Endodermal cell (in vitro differentiated cells): Measurements from ENCODE around the gene GON4L. TPM values are rescaled to one million over a fixed set of nuclear protein-coding genes. Genes with fewer than 3 reads are reported as not detected.

Source experiments
- DNase-seq: peaks from one replicate; pipeline ENCODE4 v3.0.0-alpha.2; 2017
- H3K27ac ChIP-seq: 2 replicates; pipeline ENCODE4 v1.5.1; 2013; ENCODE audit warnings: mild to moderate bottlenecking, low read depth, low read length, moderate library complexity
- H3K27me3 ChIP-seq: 2 replicates; pipeline ENCODE4 v1.6.1; 2013; ENCODE audit warnings: mild to moderate bottlenecking, low read length, moderate library complexity; ENCODE audit not compliant: insufficient read depth, control insufficient read depth, poor library complexity, severe bottlenecking
- H3K36me3 ChIP-seq: 2 replicates; pipeline ENCODE4 v1.7.0; 2013; ENCODE audit warnings: mild to moderate bottlenecking, low read length, moderate library complexity; ENCODE audit not compliant: control insufficient read depth, insufficient read depth
- H3K4me1 ChIP-seq: one replicate; pipeline ENCODE4 v1.7.0; 2013; ENCODE audit warnings: low read length; ENCODE audit not compliant: control insufficient read depth, insufficient read depth
- H3K4me3 ChIP-seq: 2 replicates; pipeline ENCODE4 v1.5.1; 2013; ENCODE audit warnings: mild to moderate bottlenecking, low read length, moderate library complexity
- H3K9ac ChIP-seq: 2 replicates; pipeline ENCODE4 v1.6.1; 2013; ENCODE audit warnings: mild to moderate bottlenecking, low read length, moderate library complexity; ENCODE audit not compliant: poor library complexity, severe bottlenecking; ENCODE audit errors: extremely low read depth
- H3K9me3 ChIP-seq: 2 replicates; pipeline ENCODE4 v1.6.1; 2013; ENCODE audit warnings: mild to moderate bottlenecking, low read length, moderate library complexity; ENCODE audit not compliant: control insufficient read depth
- H3K27ac Mint-ChIP-seq: 2 replicates; pipeline ENCODE4 v1.8.0; 2020; ENCODE audit warnings: mixed read lengths
- H3K27me3 Mint-ChIP-seq: 2 replicates; pipeline ENCODE4 v1.8.0; 2021; ENCODE audit warnings: mild to moderate bottlenecking, mixed read lengths; ENCODE audit not compliant: insufficient read depth
- H3K36me3 Mint-ChIP-seq: 2 replicates; pipeline ENCODE4 v1.8.0; 2020; ENCODE audit warnings: low read depth, mixed read lengths
- H3K4me1 Mint-ChIP-seq: 2 replicates; pipeline ENCODE4 v1.8.0; 2020; ENCODE audit warnings: mixed read lengths
- H3K4me3 Mint-ChIP-seq: 2 replicates; pipeline ENCODE4 v1.8.0; 2020; ENCODE audit warnings: mild to moderate bottlenecking, moderate library complexity, mixed read lengths
- H3K9me3 Mint-ChIP-seq: 2 replicates; pipeline ENCODE4 v1.8.0; 2020; ENCODE audit warnings: mild to moderate bottlenecking, mixed read lengths
- CTCF ChIP-seq: fragments of 200-600 bp; sonication (generic); conservative IDR thresholded peaks from 2 replicates; pipeline ENCODE4 v1.5.0; 2021; ENCODE audit warnings: antibody characterized with exemption, mild to moderate bottlenecking
- WGBS, 2 experiments: methylation state at CpG; one replicate each; pipeline versions ENCODE4 v1.1.5 to v1.1.7; 2013; ENCODE audit warnings: missing lambda C conversion rate in 2 of 2, mixed read lengths in 1 of 2; ENCODE audit not compliant: insufficient coverage in 1 of 2, insufficient read length in 1 of 2; 5-methylcytosine and 5-hydroxymethylcytosine counted together
- total RNA-seq, 2 donors: library from RNA; stranded (reverse); fragmentation: NEBNext Ultra II Directional in 1 of 2; extraction: Animal tissue kit (Norgen Biotek cat#: 25700) in 1 of 2; gene quantifications; 2 replicates in 1 of 2; 3 replicates in 1 of 2; pipeline ENCODE4 v1.2.1, GENCODE V29; 2021

The GON4L gene
- total RNA-seq, 2 donors from 2014 or later: 62.7 to 64.6 TPM

- WGBS, 2 experiments: 40 to 59% methylated on average over 9 to 20 of the region's 20 CpGs
- Histone ChIP-seq H3K36me3 (peaks cover 35% of the 10 kb centered on the region), H3K27ac (peak overlapping the region; percentile 6), H3K4me1 (no peaks in the 10 kb centered on the region), H3K9ac (peak overlapping the region; percentile 84), H3K9me3 (no peaks in the 10 kb centered on the region), H3K27me3 (peaks cover 9% of the 10 kb centered on the region), H3K4me3 (peak overlapping the region; percentile 91)
- Mint-ChIP-seq H3K36me3 (peaks cover 33% of the 10 kb centered on the region), H3K27ac (peak overlapping the region; percentile 98), H3K9me3 (no peaks in the 10 kb centered on the region), H3K4me1 (peaks cover 5% of the 10 kb centered on the region), H3K4me3 (peak overlapping the region; percentile 99), H3K27me3 (peaks cover 9% of the 10 kb centered on the region)
- no peak for TF ChIP-seq CTCF
- no peak for DNase-seq
These were observed 598 bp downstream of the GON4L start for GRCh38 chr1:155856257-155856974.

- Mint-ChIP-seq H3K9me3 (no peaks in the 10 kb centered on the region), H3K27ac (no peak overlapping the region), H3K4me3 (no peak overlapping the region), H3K4me1 (no peaks in the 10 kb centered on the region), H3K36me3 (peaks cover 75% of the 10 kb centered on the region), H3K27me3 (no peaks in the 10 kb centered on the region)
- H3K27me3 ChIP-seq: no peaks in the 10 kb centered on the region
- DNase-seq: no peak
- no peaks in the 10 kb centered on the region for H3K9me3 ChIP-seq
- H3K27ac ChIP-seq: no peak overlapping the region
- no peak overlapping the region for H3K4me3 ChIP-seq
- H3K36me3 ChIP-seq: peaks cover 71% of the 10 kb centered on the region
- H3K9ac ChIP-seq: no peak overlapping the region
- TF ChIP-seq CTCF: no peak
- no peaks in the 10 kb centered on the region for H3K4me1 ChIP-seq
- WGBS, 2 experiments: 93 to 99% methylated on average over 3 of the region's 3 CpGs
These were observed 6.7 kb downstream of the GON4L start for GRCh38 chr1:155850345-155850744.

GRCh38 chr1:155847823-155848529 lies 9.0 kb downstream of the GON4L start:
- WGBS, 2 experiments: 100% methylated on average over 1 of the region's 1 CpG; no CpG with 5 or more reads in 1 of the 2 experiments
- no peak for DNase-seq
- Mint-ChIP-seq H3K9me3 (no peaks in the 10 kb centered on the region), H3K27me3 (no peaks in the 10 kb centered on the region), H3K4me1 (no peaks in the 10 kb centered on the region), H3K4me3 (no peak overlapping the region), H3K27ac (no peak overlapping the region), H3K36me3 (peaks cover 83% of the 10 kb centered on the region)
- Histone ChIP-seq H3K9ac (no peak overlapping the region), H3K27ac (no peak overlapping the region), H3K27me3 (no peaks in the 10 kb centered on the region), H3K4me3 (no peak overlapping the region), H3K36me3 (peaks cover 67% of the 10 kb centered on the region), H3K4me1 (no peaks in the 10 kb centered on the region), H3K9me3 (no peaks in the 10 kb centered on the region)
- TF ChIP-seq CTCF: no peak
